SKM-1 treated with dmso at 0.1 percent for 144 hours (cell line): ENCODE results near the gene TAF3.

Source experiments
- DNase-seq: peaks from one replicate; lab custom pipeline; 2025; ENCODE audit not compliant: unreplicated experiment; lab: John Stamatoyannopoulos, UW

The TAF3 gene

GRCh38 chr10:7965457-7965856 lies 147.2 kb downstream of the TAF3 start:
- no peak for DNase-seq

GRCh38 chr10:7967035-7967434 lies 148.7 kb downstream of the TAF3 start:
- DNase-seq = no peak

GRCh38 chr10:7968510-7969112 lies 150.3 kb downstream of the TAF3 start:
- DNase-seq = no peak

- no peak for DNase-seq
Observed at GRCh38 chr10:7969623-7970022, 151.3 kb downstream of the TAF3 start.

- no peak for DNase-seq
Observed at GRCh38 chr10:7971949-7972348, 153.6 kb downstream of the TAF3 start.

- DNase-seq = no peak
Observed at GRCh38 chr10:7972367-7972766, 154.1 kb downstream of the TAF3 start.

- DNase-seq = no peak
Observed at GRCh38 chr10:7980196-7980595, 161.9 kb downstream of the TAF3 start.

- no peak for DNase-seq
Observed at GRCh38 chr10:7982727-7983126, 164.4 kb downstream of the TAF3 start.

GRCh38 chr10:7984325-7984724 lies 166.0 kb downstream of the TAF3 start:
- no peak for DNase-seq

- DNase-seq = no peak
Observed at GRCh38 chr10:7984896-7985295, 166.6 kb downstream of the TAF3 start.

- DNase-seq = no peak
Observed at GRCh38 chr10:7986851-7987250, 168.5 kb downstream of the TAF3 start.

GRCh38 chr10:7988989-7989388 lies 170.7 kb downstream of the TAF3 start:
- DNase-seq = no peak

- DNase-seq = no peak
Observed at GRCh38 chr10:7998831-7999230, 180.5 kb downstream of the TAF3 start.

- no peak for DNase-seq
Observed at GRCh38 chr10:8004469-8005000, 186.2 kb downstream of the TAF3 start.

GRCh38 chr10:8006274-8006999 lies 188.1 kb downstream of the TAF3 start:
- no peak for DNase-seq

GRCh38 chr10:8009031-8009430 lies 190.7 kb downstream of the TAF3 start:
- no peak for DNase-seq

GRCh38 chr10:8013006-8013405 lies 194.7 kb downstream of the TAF3 start:
- no peak for DNase-seq

- DNase-seq = no peak
Observed at GRCh38 chr10:8013619-8014018, 195.3 kb downstream of the TAF3 start.

- DNase-seq = no peak
Observed at GRCh38 chr10:8014649-8015048, 196.3 kb downstream of the TAF3 start.

GRCh38 chr10:8017277-8017676 lies 199.0 kb downstream of the TAF3 start:
- DNase-seq = no peak

- DNase-seq = no peak
Observed at GRCh38 chr10:8023321-8023720, 205.0 kb downstream of the TAF3 start.

- no peak for DNase-seq
Observed at GRCh38 chr10:8023851-8024250, 205.5 kb downstream of the TAF3 start.
